GM19238 (cell line): Measurements from ENCODE around the gene TANC2.

ENCODE experiments used
- DNase-seq: peaks from one replicate; pipeline ENCODE4 v3.0.0; 2011; ENCODE audit warnings: low spot score; ENCODE audit not compliant: insufficient read length

TANC2 gene

DNA sequence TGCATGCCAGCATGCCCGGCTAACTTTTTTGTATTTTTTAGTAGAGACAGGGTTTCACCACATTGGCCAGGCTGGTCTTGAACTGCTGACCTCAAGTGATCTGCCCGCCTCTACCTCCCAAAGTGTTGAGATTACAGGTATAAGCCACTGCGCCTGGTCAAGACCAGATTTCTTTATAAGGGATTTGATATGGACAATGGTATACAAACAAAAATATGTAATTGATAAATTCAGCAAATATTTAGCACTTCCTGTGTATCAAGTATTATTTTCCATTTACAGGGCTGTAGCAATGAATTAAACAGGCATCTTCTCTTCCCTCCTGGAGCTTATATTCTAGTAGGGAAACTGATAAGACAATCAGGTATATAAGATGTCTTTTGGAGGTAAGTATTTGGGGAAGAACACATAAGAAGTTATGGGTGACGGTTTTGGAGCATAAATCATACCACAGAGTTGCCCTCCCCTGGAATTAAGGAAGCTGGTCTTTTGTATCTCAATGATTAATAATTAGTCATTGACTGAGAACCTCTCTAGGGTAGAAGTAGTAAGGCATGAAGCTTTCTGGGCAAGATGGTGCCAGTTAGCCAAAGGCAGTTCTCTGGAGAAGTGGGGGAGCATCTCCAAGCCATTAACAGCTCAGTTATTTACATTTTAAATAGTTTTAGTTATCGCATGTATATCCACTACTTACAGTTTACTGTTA lies 35.8 kb downstream of the TANC2 start:
- DNase-seq, result no peak

GRCh38 chr17:63002625-63003024 lies 36.6 kb downstream of the TANC2 start:
- DNase-seq, result no peak

GRCh38 chr17:63015824-63016223 lies 49.8 kb downstream of the TANC2 start:
- no peak for DNase-seq
